DMS153 treated with DMSO at 0.1 percent for 48 hours (cell line): ENCODE measurements around the gene STAC3.

Source experiments
- DNase-seq: peaks from one replicate; lab custom pipeline; 2025; ENCODE audit not compliant: unreplicated experiment; lab: John Stamatoyannopoulos, UW

Gene STAC3

GRCh38 chr12:57255916-57256315 lies 4.9 kb upstream of the STAC3 start:
- DNase-seq = no peak

GRCh38 chr12:57254506-57255280 lies 3.7 kb upstream of the STAC3 start:
- no peak for DNase-seq

- no peak for DNase-seq
These were observed 446 bp downstream of the STAC3 start for GRCh38 chr12:57250541-57250940.

GRCh38 chr12:57248934-57249742 lies 1.8 kb downstream of the STAC3 start:
- DNase-seq = no peak

GRCh38 chr12:57247041-57247440 lies 3.9 kb downstream of the STAC3 start:
- DNase-seq = no peak

GRCh38 chr12:57244312-57244696 lies 6.7 kb downstream of the STAC3 start:
- no peak for DNase-seq

GRCh38 chr12:57243521-57244311 lies 7.3 kb downstream of the STAC3 start:
- DNase-seq = peak; percentile 70

- DNase-seq = peak; percentile 73
These were observed 8.1 kb downstream of the STAC3 start for GRCh38 chr12:57242691-57243454.

- DNase-seq = peak; percentile 63
These were observed 8.7 kb downstream of the STAC3 start for GRCh38 chr12:57242329-57242690.

GRCh38 chr12:57241402-57242310 lies 9.3 kb downstream of the STAC3 start:
- DNase-seq = no peak

GRCh38 chr12:57240926-57241401 lies 10.0 kb downstream of the STAC3 start:
- no peak for DNase-seq

GRCh38 chr12:57240066-57240921 lies 10.7 kb downstream of the STAC3 start:
- peak; percentile 58 for DNase-seq

GRCh38 chr12:57239587-57240065 lies 11.4 kb downstream of the STAC3 start:
- no peak for DNase-seq

- DNase-seq = peak; percentile 80
These were observed 12.0 kb downstream of the STAC3 start for GRCh38 chr12:57238854-57239554.

GRCh38 chr12:57237932-57238853 lies 12.8 kb downstream of the STAC3 start:
- DNase-seq = peak; percentile 17

- DNase-seq = no peak
These were observed 13.4 kb downstream of the STAC3 start for GRCh38 chr12:57237596-57237931.
